ENCODE data around the gene PRKG2. TPM values are rescaled to one million over a fixed set of nuclear protein-coding genes. Genes with fewer than 3 reads are reported as not detected.

Gene PRKG2
- total and polyA plus RNA-seq, 2 donors (not counting 3 experiments of a cell fraction or from before 2014, with no cell fraction given) = not detected

DNA sequence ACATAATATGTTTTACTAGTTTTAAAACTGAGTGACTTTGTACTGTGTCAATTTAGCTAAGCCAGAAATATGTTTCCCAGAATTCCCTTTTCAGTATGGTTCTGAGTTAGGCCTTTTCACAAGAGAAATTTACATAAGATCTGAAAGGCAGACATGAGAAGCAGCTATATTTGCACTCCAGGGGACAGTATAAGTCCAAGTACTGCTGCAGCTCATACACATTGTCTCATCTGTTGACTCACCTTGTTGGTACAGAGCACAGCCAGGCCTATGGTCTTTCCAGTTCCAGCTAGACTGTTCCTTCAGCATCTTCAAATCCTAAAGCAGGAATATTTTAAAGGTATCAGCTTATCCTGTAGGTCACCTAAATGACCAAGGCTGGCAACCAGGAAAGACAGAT lies 131.0 kb downstream of the PRKG2 start:
- Histone ChIP-seq H3K9me3 (replicated peaks; ENCODE audit: control insufficient read depth, insufficient read depth, low read length) (no peaks in the 10 kb centered on the region), H3K27ac (ENCODE audit: insufficient read depth, low read depth, low read length) (no peak overlapping the region), H3K79me2 (ENCODE audit: control insufficient read depth, insufficient read depth, low read length) (no peaks in the 10 kb centered on the region), H3K9me1 (replicated peaks; ENCODE audit: control insufficient read depth, extremely low read depth, insufficient read depth, low read length) (no peaks in the 10 kb centered on the region), H4K20me1 (replicated peaks; ENCODE audit: control insufficient read depth, extremely low read depth, insufficient read depth, low read length) (no peaks in the 10 kb centered on the region), H3K4me3 (replicated peaks in 1 of 3; ENCODE audit: insufficient read depth in 1 of 3, low read depth in 1 of 3, low read length in 3 of 3) (no peak overlapping the region), H2AFZ (ENCODE audit: low read depth, low read length) (no peak overlapping the region), H3K4me1 (ENCODE audit: control insufficient read depth, extremely low read depth, insufficient read depth, low read length) (no peaks in the 10 kb centered on the region), H3K4me2 (ENCODE audit: insufficient read depth, low read length) (no peak overlapping the region), H3K27me3 (ENCODE audit: control insufficient read depth in 2 of 2, insufficient read depth in 2 of 2, low read length in 2 of 2) (no peaks in the 10 kb centered on the region), H3K36me3 (ENCODE audit: control insufficient read depth in 2 of 2, extremely low read depth in 1 of 2, insufficient read depth in 2 of 2, low read length in 2 of 2) (no peaks in the 10 kb centered on the region), H3K9ac (replicated peaks; ENCODE audit: extremely low read depth, insufficient read depth, low read length) (no peak overlapping the region)
- dilution Hi-C loops (cut with MboI; ENCODE audit: extremely low pct_ligation_motif_present, low sequenced_read_pairs) (no loop called here), intact Hi-C loops (cut with micrococcal nuclease) (no loop called here)
- CTCF ChIA-PET = interaction anchor here (1.2 kb wide), 1 partner anchor 13 kb away, joined by 6 read pairs; no protein-coding TSS in a partner anchor
- no peak for FAIRE-seq
- no peak for DNase-seq (ENCODE audit: low read depth, low spot score)
- no peak for TF ChIP-seq POLR2A (IDR thresholded peaks at IDR 0.05; ENCODE audit: low read depth, low read length)
- TF ChIP-seq FOS (IDR thresholded peaks at IDR 0.05; ENCODE audit: borderline replicate concordance, insufficient read depth, low read length) = no peak
- TF ChIP-seq, protein P1, sequence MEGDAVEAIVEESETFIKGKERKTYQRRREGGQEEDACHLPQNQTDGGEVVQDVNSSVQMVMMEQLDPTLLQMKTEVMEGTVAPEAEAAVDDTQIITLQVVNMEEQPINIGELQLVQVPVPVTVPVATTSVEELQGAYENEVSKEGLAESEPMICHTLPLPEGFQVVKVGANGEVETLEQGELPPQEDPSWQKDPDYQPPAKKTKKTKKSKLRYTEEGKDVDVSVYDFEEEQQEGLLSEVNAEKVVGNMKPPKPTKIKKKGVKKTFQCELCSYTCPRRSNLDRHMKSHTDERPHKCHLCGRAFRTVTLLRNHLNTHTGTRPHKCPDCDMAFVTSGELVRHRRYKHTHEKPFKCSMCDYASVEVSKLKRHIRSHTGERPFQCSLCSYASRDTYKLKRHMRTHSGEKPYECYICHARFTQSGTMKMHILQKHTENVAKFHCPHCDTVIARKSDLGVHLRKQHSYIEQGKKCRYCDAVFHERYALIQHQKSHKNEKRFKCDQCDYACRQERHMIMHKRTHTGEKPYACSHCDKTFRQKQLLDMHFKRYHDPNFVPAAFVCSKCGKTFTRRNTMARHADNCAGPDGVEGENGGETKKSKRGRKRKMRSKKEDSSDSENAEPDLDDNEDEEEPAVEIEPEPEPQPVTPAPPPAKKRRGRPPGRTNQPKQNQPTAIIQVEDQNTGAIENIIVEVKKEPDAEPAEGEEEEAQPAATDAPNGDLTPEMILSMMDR (IDR thresholded peaks at IDR 0.05; ENCODE audit: extremely low read depth in 1 of 2, insufficient read depth in 1 of 2, low read depth in 1 of 2, low read length in 2 of 2) = no peak
- no peak for TF ChIP-seq JUN (IDR thresholded peaks at IDR 0.05; ENCODE audit: borderline replicate concordance, insufficient read depth, insufficient read length, low read depth)
- no peak for TF ChIP-seq GATA2 (IDR thresholded peaks at IDR 0.05; ENCODE audit: insufficient read depth, insufficient read length, low read depth, low read length)
- no peak for TF ChIP-seq EZH2 (IDR thresholded peaks at IDR 0.05; ENCODE audit: borderline replicate concordance, low read depth, low read length, severe bottlenecking)
- no peak for TF ChIP-seq POLR2AphosphoS5 (IDR thresholded peaks at IDR 0.05; ENCODE audit: insufficient read depth, low read depth, low read length)
- no peak for TF ChIP-seq MYC (IDR thresholded peaks at IDR 0.05; ENCODE audit: low read depth, low read length)
- TF ChIP-seq, protein P2, sequence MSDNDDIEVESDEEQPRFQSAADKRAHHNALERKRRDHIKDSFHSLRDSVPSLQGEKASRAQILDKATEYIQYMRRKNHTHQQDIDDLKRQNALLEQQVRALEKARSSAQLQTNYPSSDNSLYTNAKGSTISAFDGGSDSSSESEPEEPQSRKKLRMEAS (IDR thresholded peaks at IDR 0.05; ENCODE audit: insufficient read depth, insufficient read length) = no peak
- POLR2A ChIA-PET = no interaction called here
- BruUV-seq (replicated peaks) = no TSS peak

Measured in endothelial cell of umbilical vein (primary cell).